Measurements from ENCODE around the gene NACC2.

- TF ChIP-seq CTCF (IDR thresholded peaks at IDR 0.05; ENCODE audit: low read depth, low read length, poor library complexity, severe bottlenecking), result no peak
- TF ChIP-seq EZH2phosphoT487 (IDR thresholded peaks at IDR 0.05; ENCODE audit: borderline replicate concordance, low read length), result no peak
These were observed 19.5 kb upstream of the NACC2 start for GRCh38 chr9:136114610-136115009.

Data from DOHH2 (cell line).